Psoas muscle (tissue), 8 donors: ENCODE results near the gene DDX25. TPM values are rescaled to one million over a fixed set of nuclear protein-coding genes. Genes with fewer than 3 reads are reported as not detected.
"Not testable (repeated sequence)": the region's sequence is repeated elsewhere in the genome, so short reads cannot be mapped to it uniquely, and the experiment has no call there.

Experiments
- ATAC-seq, 4 donors: fragments of 200-7000 bp; cut with Tn5 transposase; one replicate each; pipeline ENCODE4 v1.9.1; 2020; ENCODE audit warnings: moderate library complexity in 3 of 4, mild to moderate bottlenecking in 2 of 4
- DNase-seq, 2 donors: peaks; one replicate each; pipeline ENCODE4 v3.0.0-alpha.2; 2020
- H3K27ac ChIP-seq: fragments of 200-600 bp; one replicate; pipeline ENCODE4 v1.8.0; 2022
- H3K27me3 ChIP-seq, 3 donors: fragments of 200-600 bp in 1 of 3; one replicate each; pipeline versions ENCODE4 v1.6.1 to v1.8.0; 2013 to 2022; ENCODE audit warnings: low read length in 2 of 3, mild to moderate bottlenecking in 2 of 3, moderate library complexity in 1 of 3; ENCODE audit not compliant: insufficient read depth in 3 of 3
- H3K36me3 ChIP-seq, 2 donors: fragments of 200-600 bp in 1 of 2; one replicate each; pipeline versions ENCODE4 v1.6.1 to v1.8.0; 2013 to 2022; ENCODE audit warnings: low read depth in 1 of 2, mild to moderate bottlenecking in 1 of 2, moderate library complexity in 1 of 2; ENCODE audit not compliant: insufficient read depth in 1 of 2
- H3K4me1 ChIP-seq: fragments of 200-600 bp; one replicate; pipeline ENCODE4 v1.8.0; 2022
- H3K4me3 ChIP-seq: fragments of 200-600 bp; one replicate; pipeline ENCODE4 v1.8.0; 2022; ENCODE audit warnings: mild to moderate bottlenecking
- H3K9me3 ChIP-seq: fragments of 200-600 bp; one replicate; pipeline ENCODE4 v1.8.0; 2022
- WGBS, 3 donors: extraction: QIAGEN DNeasy Blood & Tissue Kit; methylation state at CpG; one replicate each; pipeline versions ENCODE4 v1.1.6 to v1.1.7; 2013; 5-methylcytosine and 5-hydroxymethylcytosine counted together
- intact Hi-C, 2 donors: fragments of 100-400 bp; cut with DNase I; formaldehyde crosslinking; loops; one replicate each; pipeline versions ENCODE4 v1.11.0 to v1.14.2; 2022
- long read RNA-seq, 2 donors: library from polyadenylated mRNA; unstranded; transcript quantifications; one replicate each; pipeline ENCODE4 v2.0.0, GENCODE V29; 2021
- polyA plus RNA-seq, 3 donors: library from polyadenylated mRNA; stranded (reverse); fragments of 200-250 nt; gene quantifications; one replicate each; pipeline ENCODE4 v1.2.3, GENCODE V29; 2013
- total RNA-seq, 4 donors: library from RNA; stranded (reverse); fragmentation: NEBNext Ultra II Directional in 2 of 4; extraction: Animal tissue kit (Norgen Biotek cat#: 25700) in 2 of 4; gene quantifications; one replicate each; pipeline versions ENCODE4 v1.2.1 to v1.2.4, GENCODE V29; 2021 to 2023
- TF ChIP-seq, protein P1 (sequence below): fragments of 200-600 bp; IDR thresholded peaks from one replicate; pipeline ENCODE4 v1.8.0; 2022; ENCODE audit warnings: antibody characterized with exemption
- donor health status: healthy with polysubstance abuse.
- donor health status: DM: no; HTN: no; CAD: no; lungs with moderate emphysema.
- donor health status: Bipolar disorder and iron deficiency.
- donor health status: healthy.
- donor health status: DM: yes; HTN: yes; CAD: no.
- donor health status: DM: no; HTN: no; CAD: no.
- donor health status: DM: no; HTN: no; CAD: no.
- donor health status: DM: yes; HTN: yes; CAD: no.

Gene DDX25
- not detected for total RNA-seq
- polyA plus RNA-seq = under 1 TPM in 1 of 3 donors, not detected in 2; 0.01 TPM
- long read RNA-seq, donor 1 = 0 reads
- long read RNA-seq, donor 2 = 0 reads

GRCh38 chr11:125903711-125904659 is at the start of gene DDX25:
Gene DDX25, plus strand, starts transcription at chr11:125904508. Its CDS starts 10 bp downstream, at chr11:125904518.
- ATAC-seq (peak in 1 of 4 donors; percentile 17), DNase-seq (no peak)
- no peak within 1 kb of the TSS for H3K27ac ChIP-seq
- H3K9me3 ChIP-seq = no peaks in the 10 kb centered on the region
- peaks cover 10% of the 10 kb centered on the region for H3K4me1 ChIP-seq
- TF ChIP-seq, protein P1, sequence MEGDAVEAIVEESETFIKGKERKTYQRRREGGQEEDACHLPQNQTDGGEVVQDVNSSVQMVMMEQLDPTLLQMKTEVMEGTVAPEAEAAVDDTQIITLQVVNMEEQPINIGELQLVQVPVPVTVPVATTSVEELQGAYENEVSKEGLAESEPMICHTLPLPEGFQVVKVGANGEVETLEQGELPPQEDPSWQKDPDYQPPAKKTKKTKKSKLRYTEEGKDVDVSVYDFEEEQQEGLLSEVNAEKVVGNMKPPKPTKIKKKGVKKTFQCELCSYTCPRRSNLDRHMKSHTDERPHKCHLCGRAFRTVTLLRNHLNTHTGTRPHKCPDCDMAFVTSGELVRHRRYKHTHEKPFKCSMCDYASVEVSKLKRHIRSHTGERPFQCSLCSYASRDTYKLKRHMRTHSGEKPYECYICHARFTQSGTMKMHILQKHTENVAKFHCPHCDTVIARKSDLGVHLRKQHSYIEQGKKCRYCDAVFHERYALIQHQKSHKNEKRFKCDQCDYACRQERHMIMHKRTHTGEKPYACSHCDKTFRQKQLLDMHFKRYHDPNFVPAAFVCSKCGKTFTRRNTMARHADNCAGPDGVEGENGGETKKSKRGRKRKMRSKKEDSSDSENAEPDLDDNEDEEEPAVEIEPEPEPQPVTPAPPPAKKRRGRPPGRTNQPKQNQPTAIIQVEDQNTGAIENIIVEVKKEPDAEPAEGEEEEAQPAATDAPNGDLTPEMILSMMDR = no peak
- H3K4me3 ChIP-seq = peak within 1 kb of the TSS; percentile 87
- intact Hi-C loops = no loop called here
- H3K27me3 ChIP-seq = peaks cover 4 to 28% (median 7%) of the 10 kb centered on the region in 3 donors
- peaks cover 3 to 14% of the 10 kb centered on the region in 2 donors for H3K36me3 ChIP-seq
- WGBS, 3 donors = 1 to 3% (median 2%) methylated on average over 49 to 77 of the region's 81 CpGs

DNA sequence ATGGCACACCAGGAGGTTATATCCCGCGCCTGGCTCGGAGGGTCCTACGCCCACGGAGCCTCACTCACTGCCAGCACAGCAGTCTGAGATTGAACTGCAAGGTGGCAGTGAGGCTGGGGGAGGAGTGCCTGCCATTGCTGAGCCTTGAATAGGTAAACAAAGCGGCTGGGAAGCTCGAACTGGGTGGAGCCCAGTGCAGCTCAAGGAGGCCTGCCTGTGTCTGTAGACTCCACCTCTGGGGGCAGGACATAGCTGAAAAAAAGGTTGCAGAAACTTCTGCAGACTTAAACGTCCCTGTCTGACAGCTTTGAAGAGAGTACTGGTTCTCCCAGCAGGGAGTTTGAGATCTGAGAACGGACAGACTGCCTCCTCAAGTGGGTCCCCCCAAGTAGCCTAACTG is 46.6 kb upstream of the DDX25 start:
- DNase-seq, H3K9me3 ChIP-seq, H3K4me1 ChIP-seq, H3K27ac ChIP-seq, intact Hi-C loops, H3K27me3 ChIP-seq, H3K4me3 ChIP-seq, H3K36me3 ChIP-seq, ATAC-seq: not testable (repeated sequence)
- WGBS, 3 donors = 81 to 87% (median 81%) methylated on average over 9 of the region's 9 CpGs

- not testable (repeated sequence) for DNase-seq
Measured at GRCh38 chr11:125862786-125863185, 41.5 kb upstream of the DDX25 start.

GRCh38 chr11:125865354-125865753 is 39.0 kb upstream of the DDX25 start:
- DNase-seq, H3K4me3 ChIP-seq, H3K27me3 ChIP-seq, intact Hi-C loops, H3K36me3 ChIP-seq, H3K9me3 ChIP-seq, H3K4me1 ChIP-seq, H3K27ac ChIP-seq, ATAC-seq: not testable (repeated sequence)
- 92 to 95% (median 94%) methylated on average over 4 of the region's 4 CpGs for WGBS, 3 donors

More at GRCh38 chr11:125862786-125863185, 41.5 kb upstream of the DDX25 start:
- H3K9me3 ChIP-seq, H3K36me3 ChIP-seq, H3K4me1 ChIP-seq, H3K4me3 ChIP-seq, H3K27ac ChIP-seq, ATAC-seq, H3K27me3 ChIP-seq, intact Hi-C loops: not testable (repeated sequence)
- WGBS, 3 donors = 95 to 96% (median 95%) methylated on average over 4 to 33 of the region's 33 CpGs

DNA sequence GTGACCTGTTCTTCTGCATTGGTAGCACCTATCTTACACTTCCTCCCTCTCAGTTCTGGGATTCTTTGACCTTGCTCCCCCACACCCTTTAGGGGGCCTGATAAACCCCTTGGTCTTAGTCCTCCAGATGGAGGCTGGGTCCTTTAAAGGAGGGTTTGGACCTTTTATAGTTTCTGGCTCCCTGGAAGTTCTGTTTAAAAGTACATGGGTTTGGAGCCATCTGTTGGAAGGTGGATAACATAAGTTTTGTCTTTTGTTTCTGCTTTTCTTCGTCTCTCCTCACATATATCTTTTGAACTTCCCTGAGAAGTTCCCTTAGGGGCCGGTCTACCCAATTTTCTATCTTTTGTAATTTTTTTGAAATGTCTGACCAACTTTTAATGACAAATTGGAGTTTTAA is 34.8 kb upstream of the DDX25 start:
- WGBS, 3 donors = 77 to 83% (median 81%) methylated on average over 2 of the region's 2 CpGs
- Histone ChIP-seq H3K36me3 (no peaks in the 10 kb centered on the region), H3K27me3 (no peaks in the 10 kb centered on the region), H3K9me3 (no peaks in the 10 kb centered on the region), H3K4me3 (no peak overlapping the region), H3K4me1 (no peaks in the 10 kb centered on the region), H3K27ac (no peak overlapping the region)
- DNase-seq = no peak
- intact Hi-C loops = no loop called here
- ATAC-seq = no peak
- TF ChIP-seq, protein P1 = no peak
